GDM1 (cell line): Measurements from ENCODE around the gene DDB1.
A peak's percentile ranks its signal among the peaks of the same experiment; 100 is the strongest.

Source experiments
- DNase-seq: peaks from one replicate; lab custom pipeline; 2025; lab: John Stamatoyannopoulos, UW

The DDB1 gene

DNA sequence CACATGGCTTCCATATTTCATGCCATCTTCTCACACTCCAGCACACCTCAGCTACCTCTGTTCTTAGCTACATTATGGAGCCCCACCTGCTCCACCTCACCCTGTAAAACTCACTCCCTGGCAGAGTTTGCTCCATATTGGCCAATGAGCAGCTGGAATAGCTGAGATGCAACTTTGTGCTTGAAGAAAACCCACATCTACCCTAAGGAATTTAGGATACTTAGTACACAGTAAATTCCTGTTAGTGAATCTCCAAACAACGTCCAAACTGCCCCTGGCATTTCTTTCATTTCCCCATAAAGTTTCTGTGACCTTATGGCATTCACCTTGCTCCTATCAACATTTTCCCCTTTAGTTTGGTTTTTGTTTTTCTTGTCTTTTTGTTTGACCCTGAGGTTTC is 35.6 kb downstream of the DDB1 start:
- DNase-seq, result no peak

DNA sequence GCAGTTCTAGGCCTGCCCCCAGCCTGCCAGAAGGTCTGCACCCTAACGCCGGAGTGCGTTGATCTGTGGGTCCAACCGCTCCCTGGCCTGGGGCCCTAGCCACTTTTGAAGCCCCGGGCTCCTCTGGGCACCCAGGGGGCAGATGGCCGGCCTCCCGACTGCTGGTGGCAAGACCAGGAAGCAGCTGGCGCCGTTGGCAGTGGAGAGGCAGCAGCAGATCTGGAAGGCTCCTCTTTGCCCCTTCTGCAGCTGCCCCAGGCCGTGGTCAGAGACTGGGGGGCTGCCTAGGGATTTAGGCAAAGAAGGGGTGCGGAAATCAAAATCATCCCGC is 37.3 kb downstream of the DDB1 start:
- DNase-seq, result no peak

DNA sequence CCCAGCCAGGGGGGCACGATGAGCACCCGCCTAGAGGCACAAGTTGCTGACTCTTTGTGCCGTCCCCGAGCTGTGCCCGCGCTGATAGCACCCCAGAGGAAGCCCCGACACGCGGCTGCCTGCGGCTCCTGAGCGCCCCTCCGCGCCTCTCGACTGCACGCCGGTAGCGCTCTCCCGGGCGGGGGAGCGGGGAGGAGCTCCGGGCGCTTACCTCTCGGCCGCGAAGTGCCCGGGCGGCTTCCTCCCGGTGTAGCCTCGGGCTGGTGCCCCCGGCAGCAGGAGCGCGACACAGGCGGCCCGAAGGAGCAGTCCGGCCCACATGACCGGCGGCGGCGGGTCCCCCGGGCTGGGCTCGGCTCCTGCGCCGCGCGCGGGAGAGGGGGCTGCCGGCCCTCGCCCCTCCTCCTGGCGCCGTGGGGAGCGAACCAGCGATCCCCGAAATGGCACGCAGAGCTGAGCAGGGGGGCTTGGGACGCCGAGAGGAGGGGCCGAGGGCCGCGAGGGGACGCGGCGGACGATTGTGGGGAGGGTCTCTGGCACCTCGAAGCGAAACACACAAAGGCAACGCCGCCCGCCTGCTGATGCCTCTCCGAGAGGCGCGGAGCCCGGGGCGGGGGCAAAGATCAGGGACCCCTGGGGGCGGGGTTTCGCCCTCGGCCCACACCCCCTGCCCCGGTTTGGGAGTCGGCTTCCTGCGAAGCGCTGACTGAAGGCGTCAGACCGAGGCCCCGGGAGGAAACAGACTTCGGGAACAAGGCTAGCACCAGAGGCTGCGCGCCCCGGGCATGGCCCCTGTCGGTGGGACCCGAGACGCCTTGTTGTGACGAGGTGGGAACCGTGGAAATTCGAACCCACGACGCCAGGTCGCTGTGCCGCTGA is 37.9 kb downstream of the DDB1 start, which contains the start of gene VWCE:
Gene VWCE, minus strand, starts transcription at position 600 of the 879 bp plus-strand sequence. Its CDS starts 279 bp downstream, at position 321.
- DNase-seq, result peak; percentile 63

DNA sequence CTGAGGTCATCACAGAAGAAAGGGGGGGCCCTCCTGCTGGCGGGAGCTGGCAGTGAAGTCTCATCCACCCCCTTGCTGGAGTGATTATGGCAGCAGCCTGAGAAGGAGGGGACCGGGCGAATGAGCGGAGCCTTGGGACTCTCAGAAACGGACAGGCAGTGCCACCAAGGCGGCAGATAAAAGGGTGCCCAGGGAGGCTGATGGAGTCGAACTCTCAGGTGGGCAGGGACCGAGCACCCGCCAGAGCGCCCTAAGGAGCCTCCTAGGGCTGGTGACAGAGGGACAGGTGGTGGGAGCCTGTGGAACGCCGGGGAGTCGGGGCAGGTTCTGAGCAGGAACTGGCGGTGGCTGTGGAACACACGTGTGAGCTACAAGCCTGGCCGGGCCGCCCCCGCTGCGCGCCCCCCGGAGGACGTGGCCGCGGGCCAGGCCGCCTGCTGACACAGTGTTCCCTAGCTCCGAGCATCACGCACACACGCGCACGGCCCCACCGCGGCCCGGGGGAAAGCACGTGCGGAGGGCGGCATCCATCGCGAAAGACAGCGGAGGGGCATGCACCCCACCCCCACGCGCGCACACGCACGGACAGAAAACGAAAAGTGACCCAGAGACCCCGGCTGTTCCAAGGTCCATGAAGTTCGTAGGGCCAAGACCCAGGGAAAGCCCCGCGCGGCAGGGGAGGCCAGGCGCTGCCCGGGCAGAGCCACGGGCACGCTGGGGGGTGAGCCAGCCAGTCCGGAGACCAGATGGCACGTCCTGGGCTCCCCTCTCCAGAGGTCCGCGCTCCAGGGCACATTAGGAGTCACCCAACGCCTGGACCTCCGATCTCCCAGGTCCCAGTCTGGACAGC is 38.8 kb downstream of the DDB1 start:
- DNase-seq, result peak; percentile 4

DNA sequence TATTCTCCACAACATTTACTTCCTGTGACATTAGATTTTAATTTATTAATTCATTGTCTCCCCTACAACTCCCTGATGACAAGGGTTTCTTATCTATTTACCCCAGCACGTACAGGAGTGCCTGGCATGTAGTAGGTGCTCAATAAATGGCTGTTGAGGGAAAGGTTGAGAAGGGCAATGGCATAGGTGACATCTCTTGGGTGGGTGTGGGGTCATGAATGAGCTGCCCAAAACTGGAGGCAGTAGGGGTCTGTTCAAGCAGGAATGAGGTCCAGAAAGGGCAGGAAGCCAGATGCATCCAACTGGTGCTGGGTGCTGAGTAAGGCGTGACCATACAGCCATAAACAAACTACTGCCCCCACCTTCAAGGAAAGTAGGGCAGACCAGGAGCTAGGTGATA is 40.5 kb downstream of the DDB1 start:
- DNase-seq, result no peak

DNA sequence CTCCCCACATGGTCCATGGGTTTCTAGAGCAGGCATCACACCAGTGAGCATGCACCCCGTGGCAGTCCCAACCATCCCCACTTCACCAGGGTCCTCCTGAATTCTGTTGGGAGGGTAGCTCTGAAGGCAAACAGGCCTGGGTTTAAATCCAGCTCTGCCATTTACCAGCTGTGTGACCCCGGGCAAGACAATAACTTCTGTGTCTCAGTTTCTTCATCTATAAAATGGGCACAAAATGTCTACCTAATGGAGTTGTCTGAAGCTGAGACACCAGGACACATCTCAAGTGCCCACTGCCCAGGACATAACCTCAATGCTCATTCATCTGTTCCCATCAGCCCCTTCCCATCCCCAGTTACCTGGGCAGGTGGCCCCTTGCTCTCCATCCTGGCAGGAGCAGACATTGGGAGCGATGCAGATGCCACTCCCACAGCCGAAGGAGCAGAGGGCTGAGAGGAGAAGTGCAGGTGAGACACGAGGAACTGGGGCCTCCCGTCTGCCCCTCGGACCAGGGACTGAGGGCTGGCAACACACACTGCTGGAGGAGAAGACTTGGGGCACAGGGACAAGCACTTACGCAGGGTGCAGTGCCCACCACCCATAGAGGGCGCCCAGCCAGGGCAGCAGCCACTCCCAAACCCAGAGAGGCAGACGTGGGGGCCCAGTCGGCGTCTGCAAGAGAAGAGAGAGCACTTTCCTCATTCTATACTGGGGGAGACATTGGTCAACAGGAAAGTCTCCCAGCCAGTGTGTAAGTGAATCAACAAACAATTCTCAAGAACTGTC is 41.8 kb downstream of the DDB1 start:
- DNase-seq, result no peak

DNA sequence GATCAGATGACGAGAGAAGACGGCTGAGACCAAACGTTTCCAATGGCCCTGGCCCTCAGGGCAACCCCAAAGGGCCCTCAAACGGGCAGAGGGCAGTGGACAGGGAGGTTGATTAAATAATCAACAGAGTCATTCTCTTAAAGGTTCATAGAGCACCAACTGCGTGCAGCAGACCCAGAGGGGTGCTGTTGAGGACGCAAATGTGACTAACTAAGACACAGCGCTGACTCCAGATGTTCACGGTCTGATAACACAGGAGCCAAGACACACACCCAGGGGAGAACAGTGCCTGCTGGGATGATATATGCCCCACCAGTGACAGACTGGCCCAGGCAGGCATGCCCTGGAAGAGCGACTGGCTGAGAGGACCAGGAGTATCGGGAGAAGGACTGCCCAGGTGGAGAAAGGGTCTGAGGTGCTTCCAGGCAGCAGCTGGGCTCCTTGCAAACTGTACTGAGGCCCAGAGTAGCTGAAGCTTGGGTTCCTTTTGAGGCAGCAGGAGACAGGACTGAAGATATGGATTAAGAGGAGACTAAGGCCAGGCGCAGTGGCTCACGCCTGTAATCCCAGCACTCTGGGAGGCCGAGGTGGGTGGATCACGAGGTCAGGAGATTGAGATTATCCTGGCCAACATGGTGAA is 45.4 kb downstream of the DDB1 start:
- DNase-seq, result no peak

DNA sequence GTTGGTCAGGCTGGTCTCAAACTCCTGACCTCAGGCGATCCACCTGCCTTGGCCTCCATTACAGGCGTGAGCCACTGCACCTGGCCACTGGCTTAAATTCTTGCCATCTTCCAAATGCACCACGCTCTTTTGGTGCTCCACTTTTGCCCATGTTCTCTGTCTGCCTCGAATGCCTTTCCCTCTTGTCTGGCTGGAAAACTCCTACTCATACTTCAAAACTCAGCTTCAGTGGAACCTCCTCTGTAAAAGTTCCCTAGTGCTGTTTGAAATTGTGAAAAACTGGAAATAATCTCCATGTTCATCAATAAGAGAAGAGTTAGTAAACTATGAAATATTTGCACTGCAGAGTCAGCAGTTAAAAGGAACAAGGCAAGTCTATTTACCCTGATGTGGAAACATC is 49.3 kb downstream of the DDB1 start:
- no peak for DNase-seq

DNA sequence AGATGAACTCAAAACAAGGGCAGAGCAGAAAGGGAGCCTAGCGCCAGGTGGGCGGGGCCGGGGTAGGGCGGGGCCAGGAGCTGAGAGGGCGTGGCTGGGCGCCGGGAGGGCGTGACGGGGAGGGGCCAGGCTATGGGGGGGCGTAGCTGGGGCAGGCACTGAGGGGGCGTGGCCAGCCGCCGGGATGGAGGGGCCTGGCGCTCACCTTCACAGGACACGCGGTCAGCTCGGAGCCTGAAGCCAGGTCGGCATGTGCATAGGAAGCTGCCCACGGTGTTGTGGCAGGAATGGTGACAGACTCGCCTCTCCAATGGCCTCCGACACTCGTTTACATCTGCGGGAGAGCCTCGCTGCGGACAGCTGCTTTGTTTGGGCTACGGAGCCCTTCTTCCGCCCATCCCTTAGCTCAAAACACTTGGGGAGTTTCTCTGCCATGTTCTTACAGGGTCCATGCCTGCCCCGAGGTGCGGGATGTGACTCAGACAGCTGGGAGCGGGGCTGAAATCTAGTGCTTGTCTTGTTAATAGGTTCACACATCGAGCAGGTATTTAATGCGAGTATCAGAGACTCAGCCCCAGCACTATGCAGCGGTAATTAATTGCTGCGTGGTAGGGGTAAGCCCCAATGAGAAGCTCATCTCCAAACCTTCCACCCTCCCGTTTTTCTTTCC is 51.2 kb downstream of the DDB1 start:
- DNase-seq, result no peak

DNA sequence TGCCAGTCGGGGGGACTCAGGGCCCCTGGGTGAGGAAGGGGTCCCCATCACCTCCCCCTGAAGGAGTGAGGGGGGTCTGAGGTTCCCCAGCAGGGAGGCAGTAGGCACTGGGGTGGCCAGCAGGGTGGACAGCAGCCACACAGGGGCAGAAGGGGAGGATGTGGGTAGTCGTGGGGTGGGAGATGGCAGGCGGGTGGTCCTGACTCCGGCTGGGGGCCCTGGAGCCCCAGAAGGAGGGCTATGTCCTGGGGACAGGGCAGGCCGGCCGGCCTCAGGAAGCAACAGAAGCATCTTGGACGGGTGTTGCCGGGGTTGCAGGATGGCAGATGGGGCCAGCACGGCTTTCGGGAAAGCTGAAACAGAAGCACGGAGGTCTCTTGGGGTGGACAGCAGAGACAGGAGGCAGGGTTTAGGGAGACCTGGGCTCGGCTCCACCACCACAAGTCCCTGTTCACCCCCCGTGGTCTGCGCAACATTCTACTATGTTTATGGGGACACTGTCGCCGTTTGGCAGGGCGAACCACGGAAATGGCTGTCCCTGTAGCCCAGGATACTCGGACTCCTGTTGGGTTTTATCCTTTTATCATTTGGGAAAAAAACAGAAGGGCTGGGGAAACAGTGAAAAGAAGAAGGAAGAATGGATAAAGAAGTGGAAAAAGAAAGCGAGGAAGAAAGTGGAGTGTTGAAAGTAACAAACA is 51.9 kb downstream of the DDB1 start:
- no peak for DNase-seq

DNA sequence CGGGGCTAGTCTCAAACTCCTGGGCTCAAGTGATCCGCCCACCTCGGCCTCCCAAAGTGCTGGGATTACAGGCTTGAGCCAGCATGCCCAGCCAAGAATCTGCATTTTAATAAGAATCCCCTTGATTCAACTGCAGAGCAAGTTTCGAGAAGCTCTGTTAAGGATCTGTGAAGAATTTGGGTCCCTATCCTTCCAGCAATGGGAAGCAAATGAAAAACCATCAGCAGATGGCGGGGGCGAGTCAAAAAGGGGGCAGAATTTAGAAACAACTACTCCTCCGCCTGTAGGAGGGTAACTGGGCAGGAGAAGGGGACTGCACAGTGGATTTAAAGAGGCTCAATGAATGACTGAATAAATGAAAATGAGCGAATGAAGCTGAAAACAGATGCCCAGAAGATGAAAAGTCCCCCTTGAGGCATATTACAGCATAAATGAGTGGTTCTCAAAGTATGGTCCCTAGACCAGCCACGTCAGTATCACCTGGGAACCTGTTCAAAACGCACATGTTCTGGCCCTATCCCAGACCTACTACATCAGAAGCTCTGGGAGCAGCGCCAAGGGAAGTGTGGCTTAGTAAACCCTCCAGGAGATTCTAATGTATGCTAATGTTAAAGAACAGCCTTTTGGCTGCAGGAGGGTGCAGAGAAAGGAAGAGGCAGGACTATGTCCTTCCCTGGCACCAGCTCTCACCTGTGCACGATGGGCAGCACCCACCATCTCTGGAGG is 52.8 kb downstream of the DDB1 start:
- no peak for DNase-seq

DNA sequence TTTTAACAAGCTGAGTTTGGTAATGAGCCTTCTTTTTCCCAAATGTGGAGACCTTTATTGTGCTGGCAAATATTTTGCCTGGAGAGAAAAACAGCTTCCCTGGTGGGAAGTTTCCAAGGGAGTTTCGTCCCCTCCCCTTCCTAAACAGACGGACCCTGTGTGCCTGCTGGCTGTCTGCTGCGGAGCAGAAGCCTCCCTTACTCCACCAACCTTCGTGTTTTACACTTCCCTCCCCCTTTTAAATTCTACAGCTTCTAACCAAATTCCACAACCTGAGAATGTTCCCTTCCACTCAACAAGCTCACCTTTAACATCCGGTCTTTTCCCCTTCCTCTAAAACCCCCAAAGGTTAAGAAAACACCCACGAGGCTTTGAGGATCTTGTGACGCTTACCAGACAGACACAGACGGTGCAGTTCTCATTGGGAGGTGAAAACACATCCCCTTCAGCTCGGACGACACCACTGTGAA is 54.9 kb downstream of the DDB1 start:
- no peak for DNase-seq

DNA sequence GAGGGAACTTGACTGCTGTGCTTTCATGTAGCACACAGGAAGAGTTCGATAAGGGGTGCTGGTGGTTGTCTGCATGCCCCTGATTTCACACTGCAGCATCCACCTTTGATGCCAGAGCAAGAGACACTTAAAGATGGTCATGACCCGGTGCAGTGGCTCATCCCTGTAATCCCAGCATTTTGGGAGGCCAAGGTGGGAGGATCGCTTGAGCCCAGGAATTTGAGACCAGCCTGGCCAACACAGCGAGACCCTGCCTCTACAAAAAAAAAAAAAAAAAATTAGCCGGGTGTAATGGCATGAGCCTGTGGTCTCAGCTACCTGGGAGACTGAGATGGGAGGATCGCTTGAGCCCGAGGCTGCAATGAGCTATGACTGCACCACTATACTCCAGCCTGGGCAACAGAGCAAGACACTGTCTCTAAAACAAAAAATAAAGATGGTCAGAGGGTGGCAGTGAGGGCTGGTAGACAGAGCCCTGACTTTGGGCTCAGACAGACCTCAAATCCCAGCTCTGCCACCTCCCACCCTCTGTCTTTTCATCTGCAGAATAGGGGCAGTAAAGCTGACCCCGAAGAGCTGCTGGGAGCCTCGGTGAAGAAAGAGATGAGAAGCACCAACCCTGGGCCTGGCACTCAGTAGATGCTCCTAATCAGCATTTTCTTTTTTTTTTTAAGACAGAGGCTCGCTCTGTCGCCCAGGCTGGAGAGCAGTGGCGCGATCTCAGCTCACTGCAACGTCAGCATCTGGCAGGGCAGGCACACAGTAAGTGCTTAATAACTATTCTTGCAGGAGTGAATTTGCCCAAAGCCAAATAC is 55.5 kb downstream of the DDB1 start:
- DNase-seq, result no peak

DNA sequence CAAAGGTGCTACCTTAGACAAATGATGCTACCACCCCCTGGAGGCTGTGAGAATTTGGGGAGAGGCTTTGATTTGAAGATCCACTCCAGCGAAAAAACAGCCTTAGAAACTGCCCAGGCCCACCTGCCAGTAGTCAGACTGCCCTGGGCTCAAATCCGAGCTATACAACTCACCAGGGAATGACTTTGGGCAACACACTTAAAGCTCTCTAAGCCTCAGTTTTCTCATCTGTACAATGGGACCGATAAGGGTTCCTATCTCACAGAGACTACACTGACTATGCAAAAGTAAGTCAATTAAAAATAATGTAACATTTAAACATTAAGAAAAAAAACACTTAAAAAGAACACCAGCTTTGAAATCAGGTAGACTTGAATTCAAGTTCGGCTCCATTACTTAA is 57.7 kb downstream of the DDB1 start:
- DNase-seq, result no peak

DNA sequence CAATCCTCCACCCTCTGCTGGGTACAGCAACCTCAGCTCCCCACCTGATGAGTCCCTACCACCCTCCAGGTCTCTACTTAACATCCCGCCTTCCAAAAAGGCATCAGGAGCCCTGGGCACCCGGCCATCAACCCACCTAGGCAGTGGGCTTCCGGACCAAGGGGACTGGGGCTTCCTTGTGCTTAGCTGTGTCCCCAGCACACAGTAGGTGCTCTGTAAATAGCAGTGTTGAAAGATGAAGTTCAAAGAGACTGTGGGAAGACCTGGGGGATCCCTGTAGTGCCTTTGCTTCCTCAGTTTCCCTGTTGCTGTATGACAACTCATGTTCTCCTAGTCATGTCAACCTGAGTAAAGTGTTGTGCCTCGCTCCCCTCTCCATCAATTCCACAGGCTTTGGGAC is 58.8 kb downstream of the DDB1 start:
- no peak for DNase-seq

DNA sequence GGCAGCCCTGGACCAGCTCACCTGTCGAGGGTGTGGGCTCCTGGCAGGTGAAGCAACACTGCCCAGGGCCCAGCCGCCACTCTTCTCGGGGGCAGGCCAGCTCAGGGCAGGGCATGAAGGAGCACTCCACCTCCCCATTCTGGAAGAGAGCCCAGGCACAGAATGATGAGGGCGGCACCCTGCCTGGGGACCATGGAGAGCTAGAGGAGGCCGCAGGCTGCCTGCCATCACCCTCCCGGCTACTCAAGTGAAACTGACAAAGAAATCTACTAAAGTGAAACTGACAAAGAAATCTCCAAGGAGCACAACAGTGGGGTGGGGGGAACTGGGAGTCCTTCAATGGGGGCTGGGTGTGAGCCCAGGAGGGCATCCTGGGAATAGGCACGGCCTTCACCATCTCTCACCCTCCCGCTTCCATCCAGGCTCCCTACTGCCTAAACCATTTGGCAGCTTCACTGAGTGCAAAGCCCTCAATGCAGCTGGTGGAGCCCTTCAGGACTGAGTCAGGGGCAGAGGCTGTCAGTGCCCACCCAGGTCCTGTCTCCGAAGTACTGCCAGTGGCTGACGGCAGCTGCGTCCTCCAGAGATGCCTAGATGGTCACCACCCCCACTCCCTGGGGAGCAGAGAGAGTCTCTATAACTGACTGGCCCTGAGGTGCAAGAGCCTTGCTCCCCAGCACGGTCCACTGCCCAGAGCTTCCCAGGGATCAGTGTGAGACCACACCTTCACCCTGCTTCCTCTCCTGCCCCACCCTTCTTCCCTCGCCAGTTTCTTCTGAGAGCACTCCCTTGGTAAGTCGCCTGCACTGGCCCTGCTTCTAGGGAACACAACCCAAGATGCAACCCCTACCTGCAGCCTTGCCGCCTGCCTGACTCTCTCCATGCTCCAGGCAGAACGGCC is 59.5 kb downstream of the DDB1 start:
- no peak for DNase-seq

DNA sequence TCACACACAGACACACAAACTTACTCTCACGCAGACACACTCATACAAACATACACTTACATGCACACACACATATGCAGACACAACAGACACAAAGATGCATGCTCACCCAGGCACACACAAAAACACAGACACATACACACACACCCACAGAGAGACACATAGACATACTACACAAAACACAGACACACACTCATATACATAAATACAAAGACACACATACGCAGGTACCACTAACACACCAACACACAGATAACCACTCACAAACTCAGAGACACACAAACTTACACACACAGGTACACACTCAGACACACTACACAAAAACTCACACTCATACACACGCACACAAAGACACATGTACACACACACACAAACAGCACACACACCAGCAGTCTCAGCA is 60.2 kb downstream of the DDB1 start:
- no peak for DNase-seq
